HCT116 (cell line): Measurements from ENCODE around the gene CGNL1.

Experiments used
- CBX3 ChIP-seq: IDR thresholded peaks from 2 replicates; pipeline ENCODE4 v1.6.1; 2012; ENCODE audit warnings: low read depth
- CEBPB ChIP-seq: IDR thresholded peaks from 2 replicates; pipeline ENCODE4 v1.6.1; 2012; ENCODE audit warnings: low read depth
- CTCF ChIP-seq, 3 experiments: fragments of 200-600 bp in 1 of 3; sonication (generic) in 1 of 3; IDR thresholded peaks in 2 of 3; conservative IDR thresholded peaks in 1 of 3; 2 replicates each; pipeline ENCODE4 v1.5.1; 2012 to 2017; ENCODE audit warnings: low read depth in 2 of 3, low read length in 2 of 3, antibody characterized with exemption in 1 of 3, borderline replicate concordance in 1 of 3, control low read depth in 1 of 3, mild to moderate bottlenecking in 1 of 3, mixed read lengths in 1 of 3, mixed run types in 1 of 3, moderate library complexity in 1 of 3; ENCODE audit not compliant: insufficient read depth in 1 of 3
- EZH2 ChIP-seq: fragments of 200-600 bp; sonication (generic); IDR thresholded peaks from 2 replicates; pipeline ENCODE4 v1.6.1; 2017; ENCODE audit warnings: antibody characterized with exemption, mixed run types
- EZH2phosphoT487 ChIP-seq: fragments of 200-600 bp; IDR thresholded peaks from 2 replicates; pipeline ENCODE4 v1.6.1; 2018; ENCODE audit warnings: antibody characterized with exemption, borderline replicate concordance
- JUND ChIP-seq: IDR thresholded peaks from 2 replicates; pipeline ENCODE4 v1.6.1; 2012
- MAX ChIP-seq: IDR thresholded peaks from 2 replicates; pipeline ENCODE4 v1.6.1; 2012
- POLR2A ChIP-seq: IDR thresholded peaks from 2 replicates; pipeline ENCODE4 v1.7.0; 2011; ENCODE audit warnings: borderline replicate concordance; ENCODE audit not compliant: insufficient read depth, insufficient read length; ENCODE audit errors: extremely low read depth
- POLR2AphosphoS5 ChIP-seq: IDR thresholded peaks from 2 replicates; pipeline ENCODE4 v1.6.1; 2011; ENCODE audit warnings: mild to moderate bottlenecking, low read depth, low read length, moderate library complexity
- RAD21 ChIP-seq: IDR thresholded peaks from 2 replicates; pipeline ENCODE4 v1.6.1; 2012; ENCODE audit warnings: low read depth, mild to moderate bottlenecking
- REST ChIP-seq: IDR thresholded peaks from 2 replicates; pipeline ENCODE4 v1.6.1; 2012; ENCODE audit warnings: low read depth
- SP1 ChIP-seq: IDR thresholded peaks from 2 replicates; pipeline ENCODE4 v1.6.1; 2012; ENCODE audit warnings: low read depth
- YY1 ChIP-seq: IDR thresholded peaks from 2 replicates; pipeline ENCODE4 v1.6.1; 2011; ENCODE audit warnings: low read length, low read depth, moderate library complexity, mild to moderate bottlenecking; ENCODE audit not compliant: insufficient replicate concordance; ENCODE audit errors: extremely low read depth
- ZNF274 ChIP-seq: fragments of 200-500 bp; sonication (Bioruptor generic); IDR thresholded peaks from 2 replicates; pipeline ENCODE4 v1.6.1; 2014; ENCODE audit warnings: mild to moderate bottlenecking, low read depth, low read length, inconsistent platforms

- no peak for TF ChIP-seq CTCF (IDR thresholded peaks at IDR 0.05 in 2 of 3, conservative IDR thresholded peaks at IDR 0.05 in 1 of 3; ENCODE audit: borderline replicate concordance in 1 of 3, insufficient read depth in 1 of 3, low read depth in 2 of 3, low read length in 2 of 3)
- TF ChIP-seq ZNF274, result no peak
- no peak for TF ChIP-seq CEBPB
- TF ChIP-seq RAD21, result no peak
- no peak for TF ChIP-seq POLR2A
- TF ChIP-seq MAX, result no peak
- no peak; the same call in 1 of the 2 replicates for TF ChIP-seq POLR2AphosphoS5
- TF ChIP-seq EZH2, result no peak
- TF ChIP-seq YY1, result no peak
- no peak for TF ChIP-seq EZH2phosphoT487
- no peak for TF ChIP-seq JUND
- no peak for TF ChIP-seq CBX3
- no peak for TF ChIP-seq SP1
- TF ChIP-seq REST, result no peak
Measured at GRCh38 chr15:57375827-57376695, at the start of gene CGNL1.
